ENCODE measurements around the gene ZSCAN23.
"Not testable (repeated sequence)": the region's sequence is repeated elsewhere in the genome, so short reads cannot be mapped to it uniquely, and the experiment has no call there.

Gene ZSCAN23

DNA sequence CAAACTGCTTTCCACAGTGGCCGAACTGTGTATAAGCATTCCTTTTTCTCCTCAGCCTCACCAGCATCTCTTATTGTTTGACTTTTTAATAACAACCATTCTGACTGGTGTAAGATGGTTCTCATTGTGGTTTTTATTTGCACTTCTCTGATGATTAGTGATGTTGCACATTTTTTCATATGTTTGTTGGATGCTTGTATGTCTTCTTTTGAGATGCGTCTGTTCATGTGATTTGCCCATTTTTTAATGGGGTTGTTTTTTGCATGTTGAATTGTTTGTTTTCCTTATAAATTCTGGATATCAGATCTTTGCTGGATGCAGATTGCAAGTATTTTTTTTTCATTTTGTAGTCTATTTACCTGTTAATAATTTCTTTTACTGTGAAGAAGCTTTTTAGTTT lies 32.5 kb downstream of the ZSCAN23 start:
- peaks cover 16% of the 10 kb centered on the region for H3K4me1 Mint-ChIP-seq (ENCODE audit: low read depth)
- no peaks in the 10 kb centered on the region for H3K36me3 Mint-ChIP-seq (ENCODE audit: low read depth)
- no peak overlapping the region for H3K27ac Mint-ChIP-seq
- H3K4me3 Mint-ChIP-seq, result no peak overlapping the region
- H3K9me3 Mint-ChIP-seq, result peaks cover 6% of the 10 kb centered on the region
- no peak for DNase-seq (ENCODE audit: low spot score)
- peaks cover 38% of the 10 kb centered on the region for H3K27me3 Mint-ChIP-seq (ENCODE audit: low read depth)

GRCh38 chr6:28408076-28408802 lies 35.1 kb downstream of the ZSCAN23 start:
- Mint-ChIP-seq H3K36me3 (ENCODE audit: low read depth) (no peaks in the 10 kb centered on the region), H3K9me3 (peaks cover 6% of the 10 kb centered on the region), H3K27ac (no peak overlapping the region), H3K27me3 (ENCODE audit: low read depth) (peaks cover 36% of the 10 kb centered on the region), H3K4me3 (no peak overlapping the region), H3K4me1 (ENCODE audit: low read depth) (peaks cover 16% of the 10 kb centered on the region)
- no peak for DNase-seq (ENCODE audit: low spot score)

DNA sequence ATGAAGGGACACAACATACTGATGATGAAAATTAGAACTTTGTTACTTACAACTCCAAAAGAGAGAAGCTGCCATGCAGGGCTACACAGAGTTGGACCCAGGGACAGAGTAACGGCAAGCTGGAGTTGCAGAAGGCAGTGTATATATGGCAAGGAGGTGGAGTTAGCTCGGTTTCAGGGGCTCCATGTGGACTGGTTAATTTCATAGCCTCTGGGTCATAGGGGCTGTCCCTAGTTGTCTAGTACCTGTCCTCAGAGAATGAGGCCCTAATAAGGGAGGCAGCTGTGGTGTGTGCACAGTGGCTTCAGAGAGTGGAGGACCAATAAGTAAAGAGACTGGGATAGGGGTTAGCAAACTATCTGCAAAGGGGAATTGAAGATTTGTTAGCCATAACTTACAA lies 35.9 kb downstream of the ZSCAN23 start:
- H3K36me3 Mint-ChIP-seq (ENCODE audit: low read depth), result no peaks in the 10 kb centered on the region
- H3K27ac Mint-ChIP-seq, result no peak overlapping the region
- peaks cover 19% of the 10 kb centered on the region for H3K4me1 Mint-ChIP-seq (ENCODE audit: low read depth)
- DNase-seq (ENCODE audit: low spot score), result no peak
- H3K27me3 Mint-ChIP-seq (ENCODE audit: low read depth), result peaks cover 40% of the 10 kb centered on the region
- peaks cover 6% of the 10 kb centered on the region for H3K9me3 Mint-ChIP-seq
- H3K4me3 Mint-ChIP-seq, result no peak overlapping the region

- peaks cover 33% of the 10 kb centered on the region for H3K27me3 Mint-ChIP-seq (ENCODE audit: low read depth)
- not testable (repeated sequence) for DNase-seq (ENCODE audit: low spot score); H3K36me3 Mint-ChIP-seq (ENCODE audit: low read depth); H3K27ac Mint-ChIP-seq; H3K4me3 Mint-ChIP-seq
- H3K4me1 Mint-ChIP-seq (ENCODE audit: low read depth), result peaks cover 27% of the 10 kb centered on the region
- peaks cover 11% of the 10 kb centered on the region for H3K9me3 Mint-ChIP-seq
Observed at GRCh38 chr6:28403923-28404322, 39.4 kb downstream of the ZSCAN23 start.

GRCh38 chr6:28402197-28402596 lies 41.1 kb downstream of the ZSCAN23 start:
- Mint-ChIP-seq H3K36me3 (ENCODE audit: low read depth) (peaks cover 15% of the 10 kb centered on the region), H3K27ac (no peak overlapping the region), H3K9me3 (peaks cover 11% of the 10 kb centered on the region), H3K4me3 (no peak overlapping the region), H3K27me3 (ENCODE audit: low read depth) (peaks cover 30% of the 10 kb centered on the region), H3K4me1 (ENCODE audit: low read depth) (peaks cover 27% of the 10 kb centered on the region)
- no peak for DNase-seq (ENCODE audit: low spot score)

GRCh38 chr6:28401172-28401571 lies 42.1 kb downstream of the ZSCAN23 start:
- Mint-ChIP-seq H3K36me3 (ENCODE audit: low read depth) (peaks cover 25% of the 10 kb centered on the region), H3K4me1 (ENCODE audit: low read depth) (peaks cover 31% of the 10 kb centered on the region), H3K27ac (no peak overlapping the region), H3K27me3 (ENCODE audit: low read depth) (peaks cover 27% of the 10 kb centered on the region), H3K4me3 (peak overlapping the region; percentile 23), H3K9me3 (peaks cover 11% of the 10 kb centered on the region)
- no peak for DNase-seq (ENCODE audit: low spot score)

DNA sequence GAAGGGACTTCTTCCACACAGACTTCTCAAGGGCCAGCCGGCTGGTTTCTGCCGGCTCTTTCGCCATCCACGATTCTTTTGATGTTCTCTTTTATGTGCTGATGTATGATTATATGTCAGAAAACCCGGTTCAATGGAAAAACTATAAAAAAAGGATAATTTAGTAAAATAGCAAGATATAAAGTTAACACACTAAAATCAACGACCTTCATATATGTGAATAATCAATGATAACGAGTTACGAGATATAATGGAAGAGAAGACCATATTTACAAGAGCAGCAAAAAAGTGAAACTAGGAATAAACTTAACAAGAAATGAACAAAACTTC lies 43.2 kb downstream of the ZSCAN23 start:
- peak overlapping the region; percentile 88 for H3K4me3 Mint-ChIP-seq
- peak overlapping the region; percentile 80 for H3K27ac Mint-ChIP-seq
- no peak for DNase-seq (ENCODE audit: low spot score)
- peaks cover 11% of the 10 kb centered on the region for H3K9me3 Mint-ChIP-seq
- H3K36me3 Mint-ChIP-seq (ENCODE audit: low read depth), result peaks cover 34% of the 10 kb centered on the region
- peaks cover 22% of the 10 kb centered on the region for H3K27me3 Mint-ChIP-seq (ENCODE audit: low read depth)
- H3K4me1 Mint-ChIP-seq (ENCODE audit: low read depth), result peaks cover 37% of the 10 kb centered on the region

DNA sequence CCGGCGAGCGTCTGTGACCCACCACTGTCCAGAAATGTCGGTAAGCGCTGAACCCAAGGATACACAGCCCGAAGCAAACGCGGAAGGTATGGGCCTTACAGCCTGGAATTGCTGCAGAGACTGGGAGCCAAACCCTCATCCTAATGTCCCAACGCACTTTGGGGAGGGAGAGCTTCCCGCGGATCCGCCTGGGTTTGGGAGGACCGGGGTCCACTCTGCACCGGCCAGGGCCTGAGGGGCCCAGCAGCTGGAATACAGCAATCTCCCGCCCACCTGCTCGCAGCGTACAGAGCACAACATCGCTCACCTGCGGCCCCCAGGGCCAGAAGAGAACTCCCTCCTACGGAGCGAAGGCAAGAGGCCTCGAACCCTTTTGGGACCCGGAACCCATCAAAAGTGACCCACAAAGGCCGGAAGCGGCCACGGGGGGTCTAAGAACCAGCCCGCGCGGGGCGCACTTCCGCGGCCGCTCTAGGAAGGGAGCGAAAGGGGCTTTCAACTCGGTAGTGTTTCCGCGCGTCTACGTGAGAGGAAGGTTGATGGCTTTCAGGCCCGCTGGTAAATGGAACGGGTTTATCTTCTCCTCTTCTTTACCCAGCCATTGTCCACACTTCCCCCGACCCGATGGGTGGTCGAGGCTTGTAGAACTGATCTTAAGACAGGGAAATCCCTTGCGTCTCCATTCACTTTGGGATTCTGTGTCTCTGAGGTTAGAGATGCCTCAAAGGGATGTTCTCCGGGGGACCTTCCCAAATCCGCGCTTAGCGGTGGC lies 43.8 kb downstream of the ZSCAN23 start, which contains the start of gene ZSCAN12:
ZSCAN12 (minus strand) TSS at position 398 of the 772 bp plus-strand sequence. CDS start 1,342 bp downstream, outside the sequence.
- peaks cover 35% of the 10 kb centered on the region for H3K36me3 Mint-ChIP-seq (ENCODE audit: low read depth)
- peaks cover 40% of the 10 kb centered on the region for H3K4me1 Mint-ChIP-seq (ENCODE audit: low read depth)
- H3K9me3 Mint-ChIP-seq, result peaks cover 11% of the 10 kb centered on the region
- DNase-seq (ENCODE audit: low spot score), result peak; percentile 79
- peak within 1 kb of the TSS; percentile 88 for H3K4me3 Mint-ChIP-seq
- H3K27me3 Mint-ChIP-seq (ENCODE audit: low read depth), result peaks cover 20% of the 10 kb centered on the region
- H3K27ac Mint-ChIP-seq, result peak within 1 kb of the TSS; percentile 80

GRCh38 chr6:28395918-28396317 lies 47.4 kb downstream of the ZSCAN23 start:
- Mint-ChIP-seq H3K4me1 (ENCODE audit: low read depth) (peaks cover 42% of the 10 kb centered on the region), H3K9me3 (peaks cover 9% of the 10 kb centered on the region), H3K27me3 (ENCODE audit: low read depth) (peaks cover 3% of the 10 kb centered on the region), H3K27ac (no peak overlapping the region), H3K4me3 (no peak overlapping the region), H3K36me3 (ENCODE audit: low read depth) (peaks cover 57% of the 10 kb centered on the region)
- no peak for DNase-seq (ENCODE audit: low spot score)

- Mint-ChIP-seq H3K9me3 (no peaks in the 10 kb centered on the region), H3K4me1 (ENCODE audit: low read depth) (peaks cover 37% of the 10 kb centered on the region), H3K4me3 (no peak overlapping the region), H3K36me3 (ENCODE audit: low read depth) (peaks cover 68% of the 10 kb centered on the region), H3K27me3 (ENCODE audit: low read depth) (no peaks in the 10 kb centered on the region), H3K27ac (no peak overlapping the region)
- no peak for DNase-seq (ENCODE audit: low spot score)
Observed at GRCh38 chr6:28393912-28394662, 49.2 kb downstream of the ZSCAN23 start.

DNA sequence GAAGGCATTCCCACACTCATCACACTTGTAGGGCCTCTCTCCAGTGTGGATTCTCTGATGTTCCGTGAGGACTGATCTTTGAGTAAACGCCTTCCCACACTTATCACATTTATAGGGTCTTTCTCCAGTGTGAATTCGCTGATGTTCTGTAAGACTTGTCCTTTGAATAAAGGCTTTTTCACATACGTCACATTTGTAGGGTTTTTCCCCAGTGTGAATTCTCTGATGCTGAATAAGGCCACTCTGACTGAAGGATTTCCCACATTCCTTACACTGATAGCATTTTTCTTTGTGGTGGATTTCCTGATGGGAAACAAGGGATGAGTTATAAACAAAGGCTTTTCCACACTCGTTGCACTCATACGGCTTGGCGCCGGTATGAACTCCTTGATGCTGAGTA lies 52.6 kb downstream of the ZSCAN23 start:
- no peak overlapping the region for H3K4me3 Mint-ChIP-seq
- H3K27me3 Mint-ChIP-seq (ENCODE audit: low read depth), result no peaks in the 10 kb centered on the region
- H3K9me3 Mint-ChIP-seq, result no peaks in the 10 kb centered on the region
- H3K27ac Mint-ChIP-seq, result no peak overlapping the region
- DNase-seq (ENCODE audit: low spot score), result no peak
- H3K4me1 Mint-ChIP-seq (ENCODE audit: low read depth), result peaks cover 20% of the 10 kb centered on the region
- peaks cover 61% of the 10 kb centered on the region for H3K36me3 Mint-ChIP-seq (ENCODE audit: low read depth)

- H3K27me3 Mint-ChIP-seq (ENCODE audit: low read depth), result no peaks in the 10 kb centered on the region
- H3K4me1 Mint-ChIP-seq (ENCODE audit: low read depth), result peaks cover 14% of the 10 kb centered on the region
- peaks cover 65% of the 10 kb centered on the region for H3K36me3 Mint-ChIP-seq (ENCODE audit: low read depth)
- no peak for DNase-seq (ENCODE audit: low spot score)
- H3K27ac Mint-ChIP-seq, result no peak overlapping the region
- H3K4me3 Mint-ChIP-seq, result no peak overlapping the region
- peaks cover 9% of the 10 kb centered on the region for H3K9me3 Mint-ChIP-seq
Observed at GRCh38 chr6:28384143-28384533, 59.2 kb downstream of the ZSCAN23 start.

GRCh38 chr6:28383235-28384142 lies 59.8 kb downstream of the ZSCAN23 start:
- no peaks in the 10 kb centered on the region for H3K27me3 Mint-ChIP-seq (ENCODE audit: low read depth)
- DNase-seq (ENCODE audit: low spot score), result peak; percentile 24
- peak overlapping the region; percentile 24 for H3K27ac Mint-ChIP-seq
- peaks cover 9% of the 10 kb centered on the region for H3K9me3 Mint-ChIP-seq
- H3K36me3 Mint-ChIP-seq (ENCODE audit: low read depth), result peaks cover 63% of the 10 kb centered on the region
- H3K4me3 Mint-ChIP-seq, result peak overlapping the region; percentile 80
- H3K4me1 Mint-ChIP-seq (ENCODE audit: low read depth), result peaks cover 13% of the 10 kb centered on the region

Measured in T-helper 2 cell treated with Interferon-gamma antibody and Interleukin-4, amounts not matched to agents 5 μg/mL and 100 μg/mL, for 36 hours (primary cell).